Spinal cord (tissue), 10 donors: ENCODE measurements around the gene LSAMP. TPM values are rescaled to one million over a fixed set of nuclear protein-coding genes. Genes with fewer than 3 reads are reported as not detected.

Experiments
- DNase-seq, 6 donors: peaks; one replicate each; pipeline versions ENCODE4 v3.0.0 to v3.0.0-alpha.2; 2013 to 2015; ENCODE audit warnings: low spot score in 6 of 6, low read depth in 4 of 6
- H3K27ac ChIP-seq: one replicate; pipeline ENCODE4 v1.5.1; 2013; ENCODE audit warnings: low read depth, low read length, control low read depth
- H3K27me3 ChIP-seq: one replicate; pipeline ENCODE4 v1.6.1; 2013; ENCODE audit warnings: low read length; ENCODE audit not compliant: control insufficient read depth, insufficient read depth
- H3K36me3 ChIP-seq: one replicate; pipeline ENCODE4 v1.6.1; 2013; ENCODE audit warnings: low read length; ENCODE audit not compliant: control insufficient read depth, insufficient read depth
- H3K4me1 ChIP-seq: one replicate; pipeline ENCODE4 v1.6.1; 2013; ENCODE audit warnings: low read length; ENCODE audit not compliant: control insufficient read depth, insufficient read depth
- H3K4me3 ChIP-seq: one replicate; pipeline ENCODE4 v1.5.1; 2013; ENCODE audit warnings: low read depth, low read length, control low read depth
- H3K9me3 ChIP-seq: one replicate; pipeline ENCODE4 v1.6.1; 2013; ENCODE audit warnings: low read length; ENCODE audit not compliant: control insufficient read depth, insufficient read depth
- WGBS: methylation state at CpG from one replicate; pipeline ENCODE4 v1.1.5; 2013; ENCODE audit warnings: missing lambda C conversion rate; ENCODE audit not compliant: insufficient coverage; 5-methylcytosine and 5-hydroxymethylcytosine counted together
- polyA plus RNA-seq, 2 donors: library from polyadenylated mRNA; unstranded; fragments of 120-200 nt; gene quantifications; one replicate each; pipeline ENCODE4 v1.2.1, GENCODE V29; 2013; ENCODE audit not compliant: insufficient read length in 2 of 2
- total RNA-seq, 2 donors: library from RNA; depleted of rRNA in 1 of 2; stranded (reverse); fragments of 120-200 nt in 1 of 2; fragments of >200 nt in 1 of 2; gene quantifications; one replicate each; pipeline versions ENCODE4 v1.2.3 to v1.2.4, GENCODE V29; 2013 to 2014
- donor health status: healthy.

The LSAMP gene
- total and polyA plus RNA-seq, 4 donors: 69.4 to 174 (median 108) TPM

DNA sequence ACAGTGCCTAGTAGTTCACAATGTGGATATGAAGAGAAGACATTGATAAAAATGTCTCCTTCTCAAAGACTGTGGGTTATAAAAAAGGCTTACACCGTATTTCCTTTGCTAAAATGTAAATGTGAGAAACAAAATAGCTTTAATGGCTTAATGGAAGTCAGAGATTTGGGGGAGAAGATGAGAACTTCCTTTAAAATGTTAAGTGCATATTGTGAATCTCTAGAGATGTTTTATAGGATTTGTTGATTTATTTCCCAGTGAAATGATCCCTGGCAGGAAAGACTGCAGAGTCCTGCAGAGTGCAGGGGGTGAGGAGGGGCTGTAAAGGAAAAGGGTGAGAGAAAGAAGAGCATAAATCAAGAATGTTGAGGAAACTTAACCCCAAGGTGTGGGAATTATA lies 516.9 kb downstream of the LSAMP start:
- no peaks in the 10 kb centered on the region for H3K27me3 ChIP-seq

DNA sequence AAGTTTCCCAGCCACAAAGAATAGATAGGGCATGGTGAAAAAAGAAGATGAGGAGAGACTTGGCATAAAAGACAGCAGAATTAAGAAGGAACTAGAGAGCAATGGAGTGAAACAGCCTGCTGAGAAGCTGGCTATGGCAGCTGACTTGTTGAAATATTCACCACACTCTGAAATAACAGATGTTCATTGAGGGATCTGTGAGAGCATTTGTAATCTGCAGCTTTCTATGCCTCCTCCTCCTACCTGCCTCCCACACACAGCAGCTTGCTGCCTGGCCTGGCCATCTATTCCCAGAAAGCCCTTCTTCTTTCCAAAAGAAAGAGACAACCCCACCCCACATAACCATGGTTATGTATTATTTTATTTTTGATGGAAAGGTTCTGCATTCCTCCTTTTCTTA lies 518.1 kb downstream of the LSAMP start:
- Histone ChIP-seq H3K27ac (no peak overlapping the region), H3K4me1 (peaks cover 5% of the 10 kb centered on the region), H3K4me3 (no peak overlapping the region), H3K27me3 (no peaks in the 10 kb centered on the region), H3K36me3 (no peaks in the 10 kb centered on the region), H3K9me3 (no peaks in the 10 kb centered on the region)
- DNase-seq: peak in 2 of 6 donors; percentile 41 to 54

More for the DNA sequence above, 516.9 kb downstream of the LSAMP start:
- 60% methylated on average over 1 of the region's 1 CpG for WGBS
- DNase-seq: no peak
- H3K4me3 ChIP-seq: no peak overlapping the region
- no peak overlapping the region for H3K27ac ChIP-seq
- H3K4me1 ChIP-seq: peaks cover 5% of the 10 kb centered on the region
- H3K36me3 ChIP-seq: no peaks in the 10 kb centered on the region
- no peaks in the 10 kb centered on the region for H3K9me3 ChIP-seq

DNA sequence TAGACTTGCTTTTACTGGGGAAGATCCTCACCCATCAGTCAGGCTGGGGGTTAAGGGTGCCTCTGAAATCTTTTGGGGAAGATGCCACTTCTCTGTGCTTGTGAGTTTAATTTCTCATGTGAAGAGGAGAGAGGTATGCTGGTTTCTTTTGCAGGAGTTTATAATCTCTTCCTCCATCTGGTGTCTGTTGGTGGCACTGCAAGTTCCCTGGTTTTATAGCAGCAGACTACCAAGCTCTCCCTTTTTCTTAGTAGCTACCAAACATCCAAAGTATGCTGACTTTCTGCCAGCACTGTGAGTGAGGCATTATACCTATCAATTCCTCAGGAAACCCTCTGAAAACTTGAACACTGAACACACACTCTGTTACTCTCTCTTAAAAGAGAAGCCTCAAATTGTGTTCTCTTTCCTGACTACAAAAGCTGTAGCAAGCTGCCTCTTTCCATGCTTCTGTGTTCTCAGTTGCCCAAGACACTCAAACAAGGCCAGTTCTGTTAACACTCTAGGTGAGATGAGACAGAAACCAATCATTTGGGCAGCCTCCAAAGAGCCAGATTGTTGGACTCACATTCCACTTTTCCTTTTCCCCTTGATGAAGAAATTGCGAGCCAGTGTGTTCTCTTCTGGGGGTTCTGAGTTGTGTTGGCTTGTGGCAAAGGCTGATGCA lies 522.5 kb downstream of the LSAMP start:
- H3K4me1 ChIP-seq: peaks cover 5% of the 10 kb centered on the region
- H3K4me3 ChIP-seq: no peak overlapping the region
- H3K27ac ChIP-seq: no peak overlapping the region
- no CpG with 5 or more reads among the region's 1 CpG for WGBS
- peaks cover 2% of the 10 kb centered on the region for H3K9me3 ChIP-seq
- H3K27me3 ChIP-seq: no peaks in the 10 kb centered on the region
- no peak for DNase-seq
- H3K36me3 ChIP-seq: no peaks in the 10 kb centered on the region

DNA sequence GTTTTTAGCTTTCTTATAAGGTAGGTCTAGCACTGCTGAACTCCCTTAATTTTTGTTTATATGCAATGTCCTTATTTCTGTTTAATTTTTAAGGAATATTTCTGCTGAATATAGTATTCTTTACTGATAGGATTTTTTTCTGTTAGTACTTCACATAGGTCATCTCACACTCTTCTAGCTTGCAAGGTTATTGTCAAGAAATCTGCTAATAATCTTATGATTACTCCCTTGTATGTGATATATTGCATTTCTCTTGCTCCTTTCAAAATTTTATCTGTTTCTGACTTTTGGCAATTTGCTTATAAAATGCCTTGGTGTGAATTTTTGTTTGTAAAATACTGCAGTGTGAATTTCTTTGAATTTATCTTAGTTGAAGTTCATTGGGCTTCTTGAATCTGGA lies 523.6 kb downstream of the LSAMP start:
- Histone ChIP-seq H3K36me3 (no peaks in the 10 kb centered on the region), H3K4me1 (no peaks in the 10 kb centered on the region), H3K4me3 (no peak overlapping the region), H3K27me3 (no peaks in the 10 kb centered on the region), H3K9me3 (peaks cover 2% of the 10 kb centered on the region), H3K27ac (no peak overlapping the region)
- DNase-seq: no peak

DNA sequence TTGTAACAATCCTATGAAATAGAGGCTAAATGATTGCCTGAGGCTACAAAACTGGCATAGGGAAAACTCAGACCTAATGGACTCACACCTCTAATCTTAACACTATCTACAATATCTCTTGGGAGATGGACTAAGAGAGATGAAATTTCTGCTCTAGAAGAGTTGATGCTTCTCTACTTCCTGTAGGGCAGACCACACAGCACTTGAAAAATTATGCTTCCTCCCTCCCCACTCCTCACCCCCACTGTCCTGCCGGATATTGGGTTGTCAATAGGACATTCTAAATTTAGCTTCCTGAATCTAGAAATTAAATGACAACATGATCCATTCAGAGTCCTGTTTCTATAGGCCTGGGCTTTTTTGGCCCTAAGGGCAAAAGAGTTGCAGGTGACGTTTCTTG lies 526.4 kb downstream of the LSAMP start:
- Histone ChIP-seq H3K36me3 (no peaks in the 10 kb centered on the region), H3K27me3 (no peaks in the 10 kb centered on the region), H3K9me3 (peaks cover 2% of the 10 kb centered on the region), H3K27ac (no peak overlapping the region), H3K4me1 (no peaks in the 10 kb centered on the region), H3K4me3 (no peak overlapping the region)
- 86% methylated on average over 1 of the region's 2 CpGs for WGBS
- DNase-seq: no peak

DNA sequence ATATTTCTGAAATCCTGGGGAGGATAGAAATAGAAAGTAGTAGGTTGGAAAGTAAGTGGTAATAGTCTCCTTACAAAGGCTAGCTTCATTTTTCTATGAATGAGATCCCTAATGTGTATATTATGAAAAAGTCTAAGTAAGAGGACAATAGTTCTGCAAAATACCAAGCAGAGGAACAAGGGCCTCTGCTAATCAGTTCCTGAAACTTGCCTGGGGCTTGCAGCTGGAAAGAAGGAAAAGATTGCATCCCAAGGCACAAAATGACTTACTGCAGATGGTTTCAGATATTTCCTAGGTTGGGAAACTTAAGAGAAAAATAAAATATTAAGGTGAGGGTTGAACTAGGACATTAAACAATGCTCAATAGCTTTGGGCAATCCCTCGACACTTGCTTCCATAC lies 528.4 kb downstream of the LSAMP start:
- no peaks in the 10 kb centered on the region for H3K36me3 ChIP-seq
- no peak for DNase-seq
- no peak overlapping the region for H3K4me3 ChIP-seq
- no peaks in the 10 kb centered on the region for H3K4me1 ChIP-seq
- H3K27me3 ChIP-seq: no peaks in the 10 kb centered on the region
- no peak overlapping the region for H3K27ac ChIP-seq
- no CpG with 5 or more reads among the region's 1 CpG for WGBS
- H3K9me3 ChIP-seq: peaks cover 2% of the 10 kb centered on the region

DNA sequence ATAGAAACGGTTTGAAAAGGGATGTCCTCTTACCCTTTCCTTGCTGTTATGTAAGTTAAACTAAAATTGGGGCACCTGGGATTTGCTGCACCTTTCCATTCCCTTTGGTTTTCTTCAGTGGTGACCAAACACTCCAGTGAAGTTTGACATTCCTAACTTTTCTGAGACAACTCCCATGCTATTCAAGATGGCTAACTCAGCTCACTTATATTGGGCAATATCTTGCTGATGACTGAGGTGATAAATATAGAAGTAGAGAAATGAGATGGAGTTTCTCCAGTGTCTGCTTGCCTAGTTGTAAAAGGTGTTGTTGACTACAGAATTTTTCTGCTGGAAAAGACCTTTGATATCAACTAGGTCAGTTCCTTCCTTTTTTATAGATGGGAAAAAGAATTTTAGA lies 530.2 kb downstream of the LSAMP start:
- Histone ChIP-seq H3K4me1 (no peaks in the 10 kb centered on the region), H3K4me3 (no peak overlapping the region), H3K27ac (no peak overlapping the region), H3K9me3 (no peaks in the 10 kb centered on the region), H3K36me3 (no peaks in the 10 kb centered on the region), H3K27me3 (no peaks in the 10 kb centered on the region)
- no peak for DNase-seq
- WGBS: 83% methylated on average over 1 of the region's 1 CpG

DNA sequence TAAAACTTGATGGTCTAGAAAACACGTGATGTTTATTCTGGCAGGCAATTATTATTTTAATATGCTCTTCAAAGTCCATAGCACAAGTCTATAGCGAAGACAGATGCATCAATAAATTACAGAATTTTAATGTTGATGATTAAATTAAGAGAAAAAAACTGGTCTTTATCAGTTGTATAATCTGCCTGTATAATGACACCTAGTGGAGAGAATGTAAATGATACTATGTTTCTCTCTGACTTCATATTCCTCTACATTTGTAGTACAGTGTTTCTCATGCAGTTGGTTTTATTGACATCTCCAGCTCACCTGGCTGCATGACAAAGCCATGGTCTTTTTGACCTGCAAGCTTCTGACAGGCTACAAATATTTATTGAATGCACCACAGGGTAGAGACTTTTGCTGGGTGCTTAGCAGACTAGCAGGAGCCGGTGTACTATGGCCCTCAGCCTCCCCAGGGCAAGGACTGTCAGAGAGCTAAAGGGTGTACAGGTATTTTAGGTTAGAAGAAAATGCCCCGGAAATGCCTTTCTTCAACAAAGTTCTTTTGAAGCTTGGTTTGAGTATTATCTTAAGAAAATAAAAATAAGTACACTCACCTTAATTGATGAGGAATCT lies 532.1 kb downstream of the LSAMP start:
- 100% methylated on average over 1 of the region's 4 CpGs for WGBS
- H3K9me3 ChIP-seq: no peaks in the 10 kb centered on the region
- H3K36me3 ChIP-seq: no peaks in the 10 kb centered on the region
- no peaks in the 10 kb centered on the region for H3K27me3 ChIP-seq
- no peaks in the 10 kb centered on the region for H3K4me1 ChIP-seq
- no peak overlapping the region for H3K27ac ChIP-seq
- no peak for DNase-seq
- no peak overlapping the region for H3K4me3 ChIP-seq

DNA sequence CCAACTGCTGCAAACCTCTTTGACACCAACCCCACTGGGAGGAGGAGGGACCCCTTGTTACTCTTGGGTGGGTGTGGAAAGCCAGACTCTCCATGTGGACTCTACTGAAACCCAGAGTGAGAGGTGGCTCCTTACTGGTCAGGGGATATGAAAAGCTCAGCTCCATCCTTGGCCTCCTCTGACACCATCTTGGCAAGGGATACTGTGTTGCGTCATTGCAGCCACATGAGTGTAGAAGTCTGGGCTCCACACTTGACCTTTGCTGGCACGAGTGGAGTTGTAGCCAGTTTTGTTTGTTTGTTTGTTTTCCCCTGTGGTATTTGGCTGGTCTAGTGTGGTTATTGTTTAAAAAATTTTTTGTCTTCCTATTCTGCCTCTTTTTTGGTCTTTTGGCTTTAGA lies 532.9 kb downstream of the LSAMP start:
- peak in 1 of 6 donors; percentile 48 for DNase-seq
- H3K4me3 ChIP-seq: no peak overlapping the region
- WGBS: 30% methylated on average over 2 of the region's 2 CpGs
- H3K27ac ChIP-seq: no peak overlapping the region
- H3K9me3 ChIP-seq: no peaks in the 10 kb centered on the region
- H3K27me3 ChIP-seq: no peaks in the 10 kb centered on the region
- H3K36me3 ChIP-seq: no peaks in the 10 kb centered on the region
- no peaks in the 10 kb centered on the region for H3K4me1 ChIP-seq

DNA sequence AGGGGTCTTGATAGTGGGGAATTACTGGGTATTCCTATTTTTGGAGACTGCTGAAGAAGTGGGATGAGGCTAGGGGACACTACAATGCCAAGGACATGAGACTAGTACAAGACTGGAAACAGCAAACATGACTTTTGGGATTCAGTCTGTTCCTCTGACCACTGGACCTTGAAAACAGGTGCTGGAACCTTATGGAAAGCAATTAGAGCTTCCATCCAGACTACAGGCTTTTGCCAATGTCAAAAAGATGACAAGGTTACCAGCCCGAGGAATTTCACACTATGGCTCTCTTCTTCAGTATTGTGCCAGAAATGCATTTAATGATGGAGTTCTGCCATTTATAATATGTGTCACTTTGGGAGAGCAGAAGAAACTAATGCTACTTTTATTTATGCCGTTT lies 539.4 kb downstream of the LSAMP start:
- no CpG with 5 or more reads among the region's 2 CpGs for WGBS
- no peak for DNase-seq

More for the DNA sequence above, 539.4 kb downstream of the LSAMP start:
- H3K36me3 ChIP-seq: no peaks in the 10 kb centered on the region
- H3K27me3 ChIP-seq: no peaks in the 10 kb centered on the region
- no peak overlapping the region for H3K27ac ChIP-seq
- no peak overlapping the region for H3K4me3 ChIP-seq
- no peaks in the 10 kb centered on the region for H3K4me1 ChIP-seq
- H3K9me3 ChIP-seq: no peaks in the 10 kb centered on the region
